H1 (cell line): ENCODE results near the gene NUBPL. TPM values are rescaled to one million over a fixed set of nuclear protein-coding genes. Genes with fewer than 3 reads are reported as not detected.

Source experiments
- RXRA ChIP-seq: IDR thresholded peaks from 2 replicates; pipeline ENCODE4 v1.6.1; 2011; ENCODE audit warnings: low read depth, mild to moderate bottlenecking, low read length, moderate library complexity; ENCODE audit not compliant: insufficient read depth
- polyA plus RNA-seq, 7 experiments: library from polyadenylated mRNA; depleted of rRNA in 3 of 7; stranded (reverse) in 5 of 7; unstranded in 2 of 7; fragments of >200 nt in 5 of 7; fragments of 200-250 nt in 2 of 7; gene quantifications; 1 replicate in 5 of 7; 2 replicates in 1 of 7; 4 replicates in 1 of 7; pipeline versions ENCODE4 v1.2.1 to v1.2.3, GENCODE V29; 2011 to 2013; ENCODE audit warnings: missing spikeins in 2 of 7, mixed read lengths in 2 of 7
- total RNA-seq: library from RNA; stranded (reverse); fragmentation: NEBNext Ultra II Directional; extraction: Animal tissue kit (Norgen Biotek cat#: 25700); gene quantifications from 2 replicates; pipeline ENCODE4 v1.2.1, GENCODE V29; 2021
- TF ChIP-seq, protein P1 (sequence below): fragments of 300-600 bp; sonication (generic); IDR thresholded peaks from 2 replicates; pipeline ENCODE4 v1.7.1; 2012; ENCODE audit warnings: low read length, moderate library complexity, mild to moderate bottlenecking, inconsistent platforms; ENCODE audit not compliant: insufficient replicate concordance

The NUBPL gene
- total and polyA plus RNA-seq, 2 of the 8 experiments (the other 6 are each of a cell fraction or from before 2014, with no cell fraction given): 1.6 to 6.8 TPM

GRCh38 chr14:31717294-31718085 is 156.3 kb downstream of the NUBPL start (continued):
- TF ChIP-seq, protein P1, sequence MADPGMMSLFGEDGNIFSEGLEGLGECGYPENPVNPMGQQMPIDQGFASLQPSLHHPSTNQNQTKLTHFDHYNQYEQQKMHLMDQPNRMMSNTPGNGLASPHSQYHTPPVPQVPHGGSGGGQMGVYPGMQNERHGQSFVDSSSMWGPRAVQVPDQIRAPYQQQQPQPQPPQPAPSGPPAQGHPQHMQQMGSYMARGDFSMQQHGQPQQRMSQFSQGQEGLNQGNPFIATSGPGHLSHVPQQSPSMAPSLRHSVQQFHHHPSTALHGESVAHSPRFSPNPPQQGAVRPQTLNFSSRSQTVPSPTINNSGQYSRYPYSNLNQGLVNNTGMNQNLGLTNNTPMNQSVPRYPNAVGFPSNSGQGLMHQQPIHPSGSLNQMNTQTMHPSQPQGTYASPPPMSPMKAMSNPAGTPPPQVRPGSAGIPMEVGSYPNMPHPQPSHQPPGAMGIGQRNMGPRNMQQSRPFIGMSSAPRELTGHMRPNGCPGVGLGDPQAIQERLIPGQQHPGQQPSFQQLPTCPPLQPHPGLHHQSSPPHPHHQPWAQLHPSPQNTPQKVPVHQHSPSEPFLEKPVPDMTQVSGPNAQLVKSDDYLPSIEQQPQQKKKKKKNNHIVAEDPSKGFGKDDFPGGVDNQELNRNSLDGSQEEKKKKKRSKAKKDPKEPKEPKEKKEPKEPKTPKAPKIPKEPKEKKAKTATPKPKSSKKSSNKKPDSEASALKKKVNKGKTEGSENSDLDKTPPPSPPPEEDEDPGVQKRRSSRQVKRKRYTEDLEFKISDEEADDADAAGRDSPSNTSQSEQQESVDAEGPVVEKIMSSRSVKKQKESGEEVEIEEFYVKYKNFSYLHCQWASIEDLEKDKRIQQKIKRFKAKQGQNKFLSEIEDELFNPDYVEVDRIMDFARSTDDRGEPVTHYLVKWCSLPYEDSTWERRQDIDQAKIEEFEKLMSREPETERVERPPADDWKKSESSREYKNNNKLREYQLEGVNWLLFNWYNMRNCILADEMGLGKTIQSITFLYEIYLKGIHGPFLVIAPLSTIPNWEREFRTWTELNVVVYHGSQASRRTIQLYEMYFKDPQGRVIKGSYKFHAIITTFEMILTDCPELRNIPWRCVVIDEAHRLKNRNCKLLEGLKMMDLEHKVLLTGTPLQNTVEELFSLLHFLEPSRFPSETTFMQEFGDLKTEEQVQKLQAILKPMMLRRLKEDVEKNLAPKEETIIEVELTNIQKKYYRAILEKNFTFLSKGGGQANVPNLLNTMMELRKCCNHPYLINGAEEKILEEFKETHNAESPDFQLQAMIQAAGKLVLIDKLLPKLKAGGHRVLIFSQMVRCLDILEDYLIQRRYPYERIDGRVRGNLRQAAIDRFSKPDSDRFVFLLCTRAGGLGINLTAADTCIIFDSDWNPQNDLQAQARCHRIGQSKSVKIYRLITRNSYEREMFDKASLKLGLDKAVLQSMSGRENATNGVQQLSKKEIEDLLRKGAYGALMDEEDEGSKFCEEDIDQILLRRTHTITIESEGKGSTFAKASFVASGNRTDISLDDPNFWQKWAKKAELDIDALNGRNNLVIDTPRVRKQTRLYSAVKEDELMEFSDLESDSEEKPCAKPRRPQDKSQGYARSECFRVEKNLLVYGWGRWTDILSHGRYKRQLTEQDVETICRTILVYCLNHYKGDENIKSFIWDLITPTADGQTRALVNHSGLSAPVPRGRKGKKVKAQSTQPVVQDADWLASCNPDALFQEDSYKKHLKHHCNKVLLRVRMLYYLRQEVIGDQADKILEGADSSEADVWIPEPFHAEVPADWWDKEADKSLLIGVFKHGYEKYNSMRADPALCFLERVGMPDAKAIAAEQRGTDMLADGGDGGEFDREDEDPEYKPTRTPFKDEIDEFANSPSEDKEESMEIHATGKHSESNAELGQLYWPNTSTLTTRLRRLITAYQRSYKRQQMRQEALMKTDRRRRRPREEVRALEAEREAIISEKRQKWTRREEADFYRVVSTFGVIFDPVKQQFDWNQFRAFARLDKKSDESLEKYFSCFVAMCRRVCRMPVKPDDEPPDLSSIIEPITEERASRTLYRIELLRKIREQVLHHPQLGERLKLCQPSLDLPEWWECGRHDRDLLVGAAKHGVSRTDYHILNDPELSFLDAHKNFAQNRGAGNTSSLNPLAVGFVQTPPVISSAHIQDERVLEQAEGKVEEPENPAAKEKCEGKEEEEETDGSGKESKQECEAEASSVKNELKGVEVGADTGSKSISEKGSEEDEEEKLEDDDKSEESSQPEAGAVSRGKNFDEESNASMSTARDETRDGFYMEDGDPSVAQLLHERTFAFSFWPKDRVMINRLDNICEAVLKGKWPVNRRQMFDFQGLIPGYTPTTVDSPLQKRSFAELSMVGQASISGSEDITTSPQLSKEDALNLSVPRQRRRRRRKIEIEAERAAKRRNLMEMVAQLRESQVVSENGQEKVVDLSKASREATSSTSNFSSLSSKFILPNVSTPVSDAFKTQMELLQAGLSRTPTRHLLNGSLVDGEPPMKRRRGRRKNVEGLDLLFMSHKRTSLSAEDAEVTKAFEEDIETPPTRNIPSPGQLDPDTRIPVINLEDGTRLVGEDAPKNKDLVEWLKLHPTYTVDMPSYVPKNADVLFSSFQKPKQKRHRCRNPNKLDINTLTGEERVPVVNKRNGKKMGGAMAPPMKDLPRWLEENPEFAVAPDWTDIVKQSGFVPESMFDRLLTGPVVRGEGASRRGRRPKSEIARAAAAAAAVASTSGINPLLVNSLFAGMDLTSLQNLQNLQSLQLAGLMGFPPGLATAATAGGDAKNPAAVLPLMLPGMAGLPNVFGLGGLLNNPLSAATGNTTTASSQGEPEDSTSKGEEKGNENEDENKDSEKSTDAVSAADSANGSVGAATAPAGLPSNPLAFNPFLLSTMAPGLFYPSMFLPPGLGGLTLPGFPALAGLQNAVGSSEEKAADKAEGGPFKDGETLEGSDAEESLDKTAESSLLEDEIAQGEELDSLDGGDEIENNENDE: no peak
- no peak for TF ChIP-seq RXRA
